GF-D8 (cell line): ENCODE measurements around the gene CAMKK2.

Source experiments
- DNase-seq: peaks from one replicate; lab custom pipeline; 2025; lab: John Stamatoyannopoulos, UW

Gene CAMKK2

DNA sequence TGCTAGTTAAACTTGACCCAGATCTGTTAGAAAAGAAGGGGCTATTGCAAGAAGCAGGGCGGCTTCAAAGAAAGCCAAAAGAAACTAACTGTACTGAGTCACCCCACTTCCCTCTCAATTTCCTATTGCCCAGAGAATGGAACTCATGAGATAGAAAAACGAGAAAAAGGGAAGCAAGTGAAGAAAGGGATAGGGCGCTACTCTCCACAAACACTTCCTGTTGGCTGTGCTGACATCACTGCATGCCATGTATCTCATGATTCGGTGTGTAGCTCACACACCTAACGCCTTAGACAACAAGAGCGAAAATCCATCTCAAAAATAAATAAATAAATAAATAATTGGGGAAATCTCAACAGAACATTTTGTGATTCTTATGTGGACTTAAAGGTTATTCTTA is 99.6 kb downstream of the CAMKK2 start:
- DNase-seq = peak; percentile 87

DNA sequence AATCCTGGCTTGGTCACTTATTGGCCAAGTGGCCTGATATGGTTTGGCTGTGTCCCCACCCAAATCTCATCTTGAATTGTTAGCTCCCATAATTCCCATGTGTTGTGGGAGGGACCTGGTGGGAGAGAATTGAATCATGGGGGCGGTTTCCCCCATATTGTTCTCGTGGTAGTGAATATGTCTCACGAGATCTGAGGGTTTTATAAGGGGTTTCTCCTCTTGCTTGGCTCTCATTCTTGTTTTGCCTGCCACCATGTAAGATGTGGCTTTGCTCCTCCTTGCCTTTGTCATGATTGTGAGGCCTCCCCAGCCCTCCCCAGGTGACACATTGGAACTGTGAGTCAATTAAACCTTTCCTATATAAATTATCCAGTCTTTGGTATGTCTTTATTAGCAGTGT is 105.4 kb downstream of the CAMKK2 start:
- no peak for DNase-seq

DNA sequence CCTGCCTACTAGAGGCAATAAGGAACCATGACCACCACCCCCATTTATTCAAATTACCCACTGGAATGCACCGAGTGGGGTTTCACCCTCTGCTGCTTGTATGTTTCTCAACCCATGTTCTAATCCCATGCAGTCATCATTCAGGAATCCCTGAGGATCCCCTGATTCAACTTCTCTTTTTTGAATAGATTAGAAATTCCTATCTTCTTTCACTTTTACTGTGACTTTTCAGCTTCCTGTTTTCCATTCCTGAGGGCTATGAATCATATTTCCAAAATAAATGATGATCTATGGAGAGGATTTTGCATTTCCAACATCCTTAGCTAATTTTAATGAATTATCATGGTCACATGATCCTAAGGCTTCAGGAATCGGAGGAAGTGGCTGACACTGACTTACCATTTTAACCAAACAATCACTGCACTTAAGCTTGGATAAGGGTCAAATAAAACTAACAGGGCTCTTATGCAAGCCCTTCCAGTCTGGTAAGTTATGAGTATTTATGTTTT is 105.9 kb downstream of the CAMKK2 start:
- no peak for DNase-seq

DNA sequence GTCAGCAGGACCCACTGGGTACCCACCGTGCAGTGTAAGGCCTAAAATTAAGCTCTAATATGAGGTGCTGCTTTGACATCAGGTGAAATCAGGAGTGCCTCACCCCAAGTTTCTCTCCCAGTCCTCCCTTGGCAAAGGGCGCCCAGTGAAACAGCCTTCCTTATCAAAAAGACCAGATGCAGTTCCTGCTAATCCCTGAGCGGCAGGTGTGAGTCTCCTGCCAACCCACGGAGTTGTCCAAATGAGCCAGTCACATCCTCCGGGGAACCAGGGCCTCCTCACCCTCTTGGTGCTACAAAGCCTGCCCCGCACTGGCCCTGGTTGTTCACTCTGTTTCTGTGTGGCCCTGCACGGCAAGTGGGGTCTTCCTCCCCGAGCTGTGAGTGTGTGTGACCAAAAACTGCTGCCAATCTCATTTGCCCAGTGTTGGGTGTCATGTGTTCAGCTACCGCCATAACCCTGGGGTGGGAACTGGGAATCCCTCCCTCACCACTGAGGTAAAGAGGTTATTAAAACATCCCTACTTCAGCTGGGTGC is 106.8 kb downstream of the CAMKK2 start:
- DNase-seq = no peak

DNA sequence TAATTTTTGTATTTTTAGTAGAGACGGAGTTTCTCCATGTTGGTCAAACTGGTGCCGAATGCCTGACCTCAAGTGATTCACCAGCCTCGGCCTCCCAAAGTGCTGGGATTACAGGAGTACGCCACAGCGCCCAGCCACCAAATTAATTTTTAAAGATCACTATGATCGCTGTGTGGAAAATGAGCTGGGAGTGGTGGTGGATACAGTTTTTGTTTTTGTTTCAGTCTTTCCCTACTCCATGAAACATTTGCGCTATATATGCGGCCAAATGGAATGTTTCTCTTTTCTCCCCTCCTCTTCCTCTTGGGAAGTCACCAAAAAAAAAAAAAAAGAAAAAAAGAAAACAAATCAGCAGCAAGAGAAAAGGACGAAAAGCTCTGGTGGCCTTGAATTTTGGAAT is 107.4 kb downstream of the CAMKK2 start:
- DNase-seq = no peak

DNA sequence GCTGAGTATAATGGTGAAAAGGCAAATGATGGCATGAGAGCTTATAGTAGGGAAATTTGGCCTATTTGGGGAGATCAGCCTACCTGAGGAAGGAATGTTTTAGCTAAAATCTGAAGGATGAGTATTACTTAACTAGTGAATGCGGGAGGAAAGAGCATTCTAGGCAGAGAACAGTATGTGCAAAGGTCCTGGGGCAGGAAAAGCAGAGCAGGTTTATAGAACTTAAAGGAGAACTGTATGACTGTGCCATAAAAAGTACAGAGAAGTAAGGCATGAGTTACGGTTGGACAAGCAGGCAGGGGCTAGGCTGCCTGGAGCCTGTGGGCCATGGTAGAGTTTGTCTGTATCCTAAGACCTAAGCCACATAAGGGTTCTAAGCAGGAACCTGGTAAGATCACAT is 108.3 kb downstream of the CAMKK2 start:
- no peak for DNase-seq
